Liver (tissue), 9 donors: ENCODE measurements around the gene CDK5RAP2. TPM values are rescaled to one million over a fixed set of nuclear protein-coding genes. Genes with fewer than 3 reads are reported as not detected.

Experiments used
- DNase-seq: peaks from one replicate; pipeline ENCODE4 v3.0.0-alpha.2; 2017; ENCODE audit warnings: low spot score
- H3K27ac ChIP-seq, 2 donors: one replicate each; pipeline ENCODE4 v1.7.0; 2013; ENCODE audit warnings: inconsistent platforms in 2 of 2, low read length in 2 of 2, control low read depth in 1 of 2, low read depth in 1 of 2, mild to moderate bottlenecking in 1 of 2
- H3K27me3 ChIP-seq, 4 donors: one replicate each; pipeline versions ENCODE4 v1.6.1 to v1.7.0; 2013; ENCODE audit warnings: low read length in 3 of 4, inconsistent platforms in 1 of 4, mild to moderate bottlenecking in 1 of 4, moderate library complexity in 1 of 4; ENCODE audit not compliant: control insufficient read depth in 4 of 4, insufficient read depth in 4 of 4
- H3K36me3 ChIP-seq, 4 donors: one replicate each; pipeline versions ENCODE4 v1.6.1 to v1.7.0; 2013; ENCODE audit warnings: low read length in 3 of 4, mild to moderate bottlenecking in 3 of 4, low read depth in 1 of 4, moderate library complexity in 1 of 4; ENCODE audit not compliant: control insufficient read depth in 4 of 4, insufficient read depth in 3 of 4
- H3K4me1 ChIP-seq, 4 donors: one replicate each; pipeline versions ENCODE4 v1.6.1 to v1.7.0; 2013; ENCODE audit warnings: low read length in 3 of 4, mild to moderate bottlenecking in 3 of 4, moderate library complexity in 1 of 4; ENCODE audit not compliant: control insufficient read depth in 4 of 4, insufficient read depth in 4 of 4
- H3K4me3 ChIP-seq, 3 donors: one replicate each; pipeline versions ENCODE4 v1.6.1 to v1.7.0; 2013; ENCODE audit warnings: low read length in 3 of 3, control low read depth in 1 of 3, low read depth in 1 of 3, mild to moderate bottlenecking in 1 of 3
- H3K9ac ChIP-seq, 2 donors: one replicate each; pipeline ENCODE4 v1.7.0; 2013; ENCODE audit warnings: low read length in 2 of 2, mild to moderate bottlenecking in 2 of 2, moderate library complexity in 2 of 2, control low read depth in 1 of 2, low read depth in 1 of 2
- H3K9me3 ChIP-seq, 4 donors: one replicate each; pipeline versions ENCODE4 v1.6.1 to v1.7.0; 2013; ENCODE audit warnings: low read length in 3 of 4; ENCODE audit not compliant: control insufficient read depth in 4 of 4
- FOXA1 ChIP-seq: IDR thresholded peaks from 2 replicates; pipeline ENCODE4 v1.6.1; 2016; ENCODE audit warnings: antibody characterized with exemption
- FOXA2 ChIP-seq: IDR thresholded peaks from 2 replicates; pipeline ENCODE4 v1.6.1; 2016; ENCODE audit warnings: antibody characterized with exemption
- GABPA ChIP-seq, 2 donors: IDR thresholded peaks in 1 of 2; conservative IDR thresholded peaks in 1 of 2; 2 replicates each; pipeline ENCODE4 v1.6.1; 2016; ENCODE audit warnings: antibody characterized with exemption in 2 of 2, mild to moderate bottlenecking in 1 of 2, moderate library complexity in 1 of 2
- HNF4A ChIP-seq, 2 donors: conservative IDR thresholded peaks; 2 replicates each; pipeline ENCODE4 v1.6.1; 2016; ENCODE audit warnings: antibody characterized with exemption in 2 of 2, mild to moderate bottlenecking in 2 of 2
- HNF4G ChIP-seq: IDR thresholded peaks from 2 replicates; pipeline ENCODE4 v1.6.1; 2016; ENCODE audit warnings: antibody characterized with exemption
- JUND ChIP-seq, 2 donors: IDR thresholded peaks; 2 replicates each; pipeline ENCODE4 v1.6.1; 2016; ENCODE audit warnings: antibody characterized with exemption in 2 of 2
- MAX ChIP-seq: IDR thresholded peaks from 2 replicates; pipeline ENCODE4 v1.6.1; 2016; ENCODE audit warnings: antibody characterized with exemption
- NR2F2 ChIP-seq: IDR thresholded peaks from 2 replicates; pipeline ENCODE4 v1.6.1; 2016; ENCODE audit warnings: antibody characterized with exemption
- RAD21 ChIP-seq, 2 donors: IDR thresholded peaks; 2 replicates each; pipeline ENCODE4 v1.6.1; 2016; ENCODE audit warnings: antibody characterized with exemption in 2 of 2, mild to moderate bottlenecking in 2 of 2
- REST ChIP-seq: IDR thresholded peaks from 2 replicates; pipeline ENCODE4 v1.6.1; 2016; ENCODE audit warnings: antibody characterized with exemption, mild to moderate bottlenecking
- RXRA ChIP-seq, 2 donors: IDR thresholded peaks; 2 replicates each; pipeline ENCODE4 v1.6.1; 2017 to 2018; ENCODE audit warnings: antibody characterized with exemption in 2 of 2, mild to moderate bottlenecking in 1 of 2
- SP1 ChIP-seq: IDR thresholded peaks from 2 replicates; pipeline ENCODE4 v1.6.1; 2018; ENCODE audit warnings: antibody characterized with exemption, mild to moderate bottlenecking
- TAF1 ChIP-seq: conservative IDR thresholded peaks from 2 replicates; pipeline ENCODE4 v1.6.1; 2016; ENCODE audit warnings: antibody characterized with exemption, mild to moderate bottlenecking
- YY1 ChIP-seq: IDR thresholded peaks from 2 replicates; pipeline ENCODE4 v1.6.1; 2016; ENCODE audit warnings: antibody characterized with exemption, mild to moderate bottlenecking
- WGBS: extraction: QIAGEN DNeasy Blood & Tissue Kit; methylation state at CpG from one replicate; pipeline ENCODE4 v1.1.7; 2013; 5-methylcytosine and 5-hydroxymethylcytosine counted together
- polyA plus RNA-seq, 2 donors: library from polyadenylated mRNA; stranded (reverse) in 1 of 2; unstranded in 1 of 2; fragments of 200-250 nt in 1 of 2; fragments of >200 nt in 1 of 2; fragmentation: Nextera tagmentation in 1 of 2; extraction: Ambion mirVana in 1 of 2; gene quantifications; one replicate each; pipeline versions ENCODE4 v1.2.1 to v1.2.3, GENCODE V29; 2013 to 2015
- total RNA-seq, 2 donors: library from RNA; depleted of rRNA; stranded (reverse); fragments of >200 nt; gene quantifications; one replicate each; pipeline ENCODE4 v1.2.3, GENCODE V29; 2014
- TF ChIP-seq, protein P1 (sequence below): IDR thresholded peaks from 2 replicates; pipeline ENCODE4 v1.6.1; 2016; ENCODE audit warnings: antibody characterized with exemption
- TF ChIP-seq, protein P2 (sequence below): IDR thresholded peaks from 2 replicates; pipeline ENCODE4 v1.6.1; 2016; ENCODE audit warnings: antibody characterized with exemption
- TF ChIP-seq, protein P3 (sequence below): fragments of 150-350 bp; IDR thresholded peaks from 2 replicates; pipeline ENCODE4 v1.5.1; 2017; ENCODE audit warnings: improper control_type of control experiment, low read depth, low read length; ENCODE audit not compliant: missing input control
- donor health status: healthy.
- donor health status: healthy.
- donor health status: healthy.
- donor health status: healthy.
- donor health status: healthy.

CDK5RAP2 gene
- total and polyA plus RNA-seq, 4 donors: 11.7 to 38.9 (median 21.7) TPM

DNA sequence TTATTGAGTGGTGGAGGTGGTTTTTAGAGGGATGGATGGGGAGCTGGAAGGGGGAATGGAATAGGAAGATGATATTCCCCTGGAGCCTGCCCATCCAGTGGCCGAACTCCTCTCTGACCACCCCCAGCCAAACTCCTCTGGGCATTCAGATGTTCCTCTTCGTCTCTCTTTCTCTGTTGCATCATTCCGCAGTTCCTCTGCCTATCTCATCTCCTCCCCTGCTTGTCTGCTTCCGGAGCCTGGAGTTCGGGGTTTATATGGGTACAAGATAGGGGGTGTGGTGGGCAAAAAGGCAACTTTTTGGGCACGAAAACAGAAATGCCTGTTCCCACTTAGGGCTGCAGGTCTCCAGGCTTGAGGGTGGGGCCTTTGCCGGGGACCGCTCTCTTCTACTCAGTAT lies 12.2 kb upstream of the CDK5RAP2 start:
- H3K27me3 ChIP-seq: no peaks in the 10 kb centered on the region
- no peaks in the 10 kb centered on the region for H3K9me3 ChIP-seq
- TF ChIP-seq, protein P1, sequence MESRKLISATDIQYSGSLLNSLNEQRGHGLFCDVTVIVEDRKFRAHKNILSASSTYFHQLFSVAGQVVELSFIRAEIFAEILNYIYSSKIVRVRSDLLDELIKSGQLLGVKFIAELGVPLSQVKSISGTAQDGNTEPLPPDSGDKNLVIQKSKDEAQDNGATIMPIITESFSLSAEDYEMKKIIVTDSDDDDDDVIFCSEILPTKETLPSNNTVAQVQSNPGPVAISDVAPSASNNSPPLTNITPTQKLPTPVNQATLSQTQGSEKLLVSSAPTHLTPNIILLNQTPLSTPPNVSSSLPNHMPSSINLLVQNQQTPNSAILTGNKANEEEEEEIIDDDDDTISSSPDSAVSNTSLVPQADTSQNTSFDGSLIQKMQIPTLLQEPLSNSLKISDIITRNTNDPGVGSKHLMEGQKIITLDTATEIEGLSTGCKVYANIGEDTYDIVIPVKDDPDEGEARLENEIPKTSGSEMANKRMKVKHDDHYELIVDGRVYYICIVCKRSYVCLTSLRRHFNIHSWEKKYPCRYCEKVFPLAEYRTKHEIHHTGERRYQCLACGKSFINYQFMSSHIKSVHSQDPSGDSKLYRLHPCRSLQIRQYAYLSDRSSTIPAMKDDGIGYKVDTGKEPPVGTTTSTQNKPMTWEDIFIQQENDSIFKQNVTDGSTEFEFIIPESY: no peak
- no peak for TF ChIP-seq HNF4G
- TF ChIP-seq REST: no peak
- no peak for TF ChIP-seq FOXA1
- no peak for TF ChIP-seq SP1
- no peak for TF ChIP-seq TAF1
- TF ChIP-seq NR2F2: no peak
- no peak for TF ChIP-seq RAD21 (IDR thresholded peaks at IDR 0.05)
- TF ChIP-seq, protein P2, sequence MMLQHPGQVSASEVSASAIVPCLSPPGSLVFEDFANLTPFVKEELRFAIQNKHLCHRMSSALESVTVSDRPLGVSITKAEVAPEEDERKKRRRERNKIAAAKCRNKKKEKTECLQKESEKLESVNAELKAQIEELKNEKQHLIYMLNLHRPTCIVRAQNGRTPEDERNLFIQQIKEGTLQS: no peak
- no peak for TF ChIP-seq GABPA (IDR thresholded peaks at IDR 0.05 in 1 of 2, conservative IDR thresholded peaks at IDR 0.05 in 1 of 2)
- no peak for TF ChIP-seq HNF4A (conservative IDR thresholded peaks at IDR 0.05)
- TF ChIP-seq JUND (IDR thresholded peaks at IDR 0.05): no peak
- TF ChIP-seq, protein P3, sequence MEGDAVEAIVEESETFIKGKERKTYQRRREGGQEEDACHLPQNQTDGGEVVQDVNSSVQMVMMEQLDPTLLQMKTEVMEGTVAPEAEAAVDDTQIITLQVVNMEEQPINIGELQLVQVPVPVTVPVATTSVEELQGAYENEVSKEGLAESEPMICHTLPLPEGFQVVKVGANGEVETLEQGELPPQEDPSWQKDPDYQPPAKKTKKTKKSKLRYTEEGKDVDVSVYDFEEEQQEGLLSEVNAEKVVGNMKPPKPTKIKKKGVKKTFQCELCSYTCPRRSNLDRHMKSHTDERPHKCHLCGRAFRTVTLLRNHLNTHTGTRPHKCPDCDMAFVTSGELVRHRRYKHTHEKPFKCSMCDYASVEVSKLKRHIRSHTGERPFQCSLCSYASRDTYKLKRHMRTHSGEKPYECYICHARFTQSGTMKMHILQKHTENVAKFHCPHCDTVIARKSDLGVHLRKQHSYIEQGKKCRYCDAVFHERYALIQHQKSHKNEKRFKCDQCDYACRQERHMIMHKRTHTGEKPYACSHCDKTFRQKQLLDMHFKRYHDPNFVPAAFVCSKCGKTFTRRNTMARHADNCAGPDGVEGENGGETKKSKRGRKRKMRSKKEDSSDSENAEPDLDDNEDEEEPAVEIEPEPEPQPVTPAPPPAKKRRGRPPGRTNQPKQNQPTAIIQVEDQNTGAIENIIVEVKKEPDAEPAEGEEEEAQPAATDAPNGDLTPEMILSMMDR: no peak
- TF ChIP-seq FOXA2: no peak
- TF ChIP-seq MAX: no peak
- no peak for TF ChIP-seq RXRA (IDR thresholded peaks at IDR 0.05)
- TF ChIP-seq YY1: no peak
- H3K4me1 ChIP-seq: no peaks in the 10 kb centered on the region
- no peaks in the 10 kb centered on the region for H3K36me3 ChIP-seq
- no peak overlapping the region for H3K27ac ChIP-seq
- 94% methylated on average over 8 of the region's 8 CpGs for WGBS
- DNase-seq: no peak
- H3K4me3 ChIP-seq: no peak overlapping the region
- no peak overlapping the region for H3K9ac ChIP-seq

- H3K27ac ChIP-seq: no peak overlapping the region
- H3K27me3 ChIP-seq: no peaks in the 10 kb centered on the region
- 75% methylated on average over 1 of the region's 1 CpG for WGBS
- no peaks in the 10 kb centered on the region for H3K36me3 ChIP-seq
- DNase-seq: no peak
- H3K9me3 ChIP-seq: no peaks in the 10 kb centered on the region
- no peak for TF ChIP-seq FOXA2
- no peak for TF ChIP-seq RAD21 (IDR thresholded peaks at IDR 0.05)
- TF ChIP-seq, protein P1: no peak
- TF ChIP-seq MAX: no peak
- no peak for TF ChIP-seq HNF4G
- H3K9ac ChIP-seq: no peak overlapping the region
- no peak overlapping the region for H3K4me3 ChIP-seq
- H3K4me1 ChIP-seq: peaks cover 0 to 4% (median 0%) of the 10 kb centered on the region in 4 donors
Measured at GRCh38 chr9:120587328-120587727, 7.4 kb upstream of the CDK5RAP2 start.
